Stimulated activated CD8-positive, alpha-beta memory T cell treated with anti-CD3 and anti-CD28 coated beads, Interleukin-2, amount 100 ng/mL, for 1 hour (primary cell): ENCODE results near the gene SLC66A1.

Experiments used
- DNase-seq, 2 donors: peaks; one replicate each; pipeline ENCODE4 v3.0.0-alpha.2; 2020; ENCODE audit warnings: low read depth in 2 of 2

SLC66A1 gene

DNA sequence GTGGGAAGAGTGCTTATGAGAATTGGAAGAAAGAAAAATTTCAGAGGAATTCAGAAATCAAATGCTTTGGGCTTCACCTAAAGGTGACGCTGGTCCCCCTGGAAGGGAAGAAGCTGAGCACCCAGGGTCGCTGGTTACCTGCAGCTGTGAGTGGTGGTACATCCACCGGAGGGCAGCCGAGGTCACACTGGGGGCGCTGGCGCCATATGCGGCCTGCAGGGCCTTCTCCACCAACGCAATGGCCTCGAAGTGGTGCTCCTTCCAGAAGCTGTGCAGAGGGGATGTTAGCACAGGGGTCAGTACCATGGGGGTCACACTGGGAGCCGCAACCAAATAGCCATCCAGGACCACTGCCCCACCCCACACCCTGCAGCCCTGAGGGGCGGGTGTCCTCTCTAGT lies 6.2 kb upstream of the SLC66A1 start:
- DNase-seq: no peak

DNA sequence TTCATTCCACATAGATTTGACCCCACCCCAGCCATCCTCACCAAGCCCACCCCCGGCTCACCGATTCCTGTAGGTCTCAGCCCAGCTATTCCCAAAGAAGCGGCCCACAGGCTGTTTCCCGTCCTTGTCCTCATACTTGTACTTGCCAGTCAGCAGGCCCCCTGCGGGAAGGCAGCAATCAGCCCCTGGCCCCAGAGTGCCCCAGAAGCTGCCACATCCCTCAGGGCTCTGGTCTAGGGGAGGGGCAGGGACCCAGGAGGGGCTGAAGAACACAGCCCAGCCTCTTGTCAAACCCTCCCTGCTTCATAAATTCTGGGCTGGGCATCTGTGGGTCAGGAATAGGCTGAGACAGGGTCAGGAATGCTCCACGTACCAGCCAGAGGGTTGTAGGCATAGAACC lies 5.2 kb upstream of the SLC66A1 start:
- DNase-seq: no peak

DNA sequence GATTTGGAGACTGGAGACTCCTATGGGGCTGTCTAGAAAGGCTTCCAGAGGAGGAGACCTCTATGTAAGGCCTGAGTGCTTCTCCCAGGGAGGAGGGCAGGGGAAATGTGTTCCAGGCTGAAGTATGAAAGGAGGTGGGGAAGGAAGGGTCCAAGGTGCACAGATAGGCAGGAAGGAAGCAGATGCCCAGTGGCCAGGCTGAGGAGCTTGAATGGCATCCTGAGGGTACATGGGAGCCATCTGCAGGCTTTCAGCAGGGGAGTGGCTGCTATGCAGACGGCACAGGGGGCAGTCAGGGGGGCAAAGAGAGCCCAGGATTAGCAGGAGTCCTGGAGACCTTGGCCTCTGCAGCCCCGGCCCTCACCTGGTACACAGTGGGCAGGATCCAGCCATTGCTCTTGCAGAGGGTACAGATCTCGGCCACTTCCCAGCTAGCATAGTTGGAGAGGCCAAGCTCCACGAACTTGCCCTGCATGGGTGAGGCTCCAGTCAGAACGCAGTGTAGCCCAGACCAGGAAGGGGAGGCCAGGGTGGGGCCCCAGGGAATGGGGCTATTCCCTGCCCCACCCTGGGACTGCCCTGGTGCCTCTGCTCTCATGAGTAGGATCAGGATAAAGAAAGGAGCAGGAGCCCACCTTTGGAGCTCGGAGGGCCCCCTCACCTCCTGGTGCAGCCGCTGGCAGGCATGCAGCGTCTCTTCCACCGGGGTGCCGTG lies 4.2 kb upstream of the SLC66A1 start:
- no peak for DNase-seq

DNA sequence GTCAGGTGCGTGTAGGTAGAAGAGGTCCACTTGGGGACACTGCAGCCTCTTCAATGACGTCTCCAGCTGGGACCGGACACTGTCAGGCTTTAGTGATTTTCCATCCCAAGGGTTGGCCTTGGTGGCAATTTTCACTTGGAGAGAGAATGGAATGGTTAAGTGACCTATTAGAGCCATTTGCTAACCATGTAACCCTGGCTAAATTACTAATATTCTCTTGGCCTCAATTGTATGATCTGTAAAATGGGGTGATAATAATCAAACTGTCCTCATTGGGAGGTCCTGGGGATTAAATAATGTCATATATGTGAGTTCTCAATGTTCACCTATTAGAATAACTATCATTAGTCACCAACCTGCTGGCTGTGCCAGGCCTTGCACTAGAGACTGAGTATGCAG lies 3.6 kb upstream of the SLC66A1 start:
- DNase-seq: no peak

DNA sequence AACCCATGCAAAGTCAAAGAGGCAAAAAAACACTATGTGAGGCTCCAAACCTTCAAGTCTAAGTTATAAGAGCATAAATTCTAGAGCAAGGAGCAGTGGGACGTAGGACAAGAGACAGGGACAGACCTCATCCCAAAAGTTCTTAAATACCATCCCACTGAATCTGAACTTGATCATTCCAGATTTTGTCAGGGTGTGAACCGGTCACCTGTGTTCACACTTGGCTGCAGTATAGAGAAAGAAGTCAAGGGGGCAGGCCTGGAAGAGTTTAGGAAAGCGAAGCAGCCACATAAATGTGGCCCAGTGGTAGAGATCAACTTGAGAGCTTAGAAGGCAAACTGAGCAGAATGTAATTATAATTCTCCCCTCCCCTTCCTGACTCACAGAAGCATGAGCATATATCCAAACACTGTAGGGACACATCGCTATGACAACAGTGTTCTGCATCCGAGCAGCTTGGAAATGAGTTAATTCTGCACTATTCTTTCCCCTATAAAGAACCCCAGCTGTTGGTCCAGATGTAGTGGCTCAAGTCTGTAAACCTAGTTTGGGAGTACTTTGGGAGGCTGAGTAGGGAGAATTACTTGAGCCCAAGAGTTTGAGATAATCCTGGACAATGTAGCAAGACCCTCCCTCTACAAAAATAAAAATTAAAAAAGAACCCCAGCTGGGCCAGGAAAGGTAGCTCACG lies 2.9 kb upstream of the SLC66A1 start:
- no peak for DNase-seq

GRCh38 chr1:19310061-19310460 lies 2.1 kb upstream of the SLC66A1 start:
- DNase-seq: no peak

DNA sequence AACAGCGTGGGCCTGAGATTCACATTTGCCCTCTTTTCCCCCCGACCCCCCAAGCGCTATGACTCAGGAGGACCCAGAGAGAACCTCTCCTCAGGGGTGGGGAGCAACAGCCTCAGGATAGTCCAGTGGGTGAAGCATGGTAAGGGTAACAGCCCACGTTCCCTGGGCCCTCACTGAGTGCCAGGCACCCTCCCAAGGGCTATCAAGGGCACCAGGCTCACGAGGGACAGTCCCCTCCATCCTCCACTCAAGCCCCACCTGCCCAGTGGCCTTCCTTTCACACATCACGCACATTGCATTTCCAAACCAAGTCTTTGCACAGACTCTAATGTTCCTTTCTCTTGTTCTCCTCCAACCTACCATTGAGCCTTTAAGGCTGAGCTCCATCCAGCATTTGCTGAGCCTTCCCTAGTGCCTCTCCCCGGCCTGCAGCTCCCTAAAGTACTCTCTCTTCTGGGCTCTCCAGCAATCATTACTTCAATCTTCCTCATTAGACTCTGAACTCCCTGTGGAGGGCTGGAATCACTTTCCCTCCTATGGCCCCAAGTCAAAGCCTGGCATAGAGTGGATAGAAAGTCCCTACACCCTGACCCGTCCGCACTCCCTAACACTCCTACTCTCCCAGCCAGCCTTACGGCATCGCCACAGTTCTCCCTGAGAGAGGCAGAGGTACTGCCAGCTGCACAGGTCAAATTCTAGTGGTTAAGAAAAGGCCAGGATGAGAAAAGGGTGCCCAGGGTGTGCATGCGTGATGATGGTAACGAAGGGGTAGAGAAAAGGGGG lies 1.2 kb upstream of the SLC66A1 start:
- no peak for DNase-seq

DNA sequence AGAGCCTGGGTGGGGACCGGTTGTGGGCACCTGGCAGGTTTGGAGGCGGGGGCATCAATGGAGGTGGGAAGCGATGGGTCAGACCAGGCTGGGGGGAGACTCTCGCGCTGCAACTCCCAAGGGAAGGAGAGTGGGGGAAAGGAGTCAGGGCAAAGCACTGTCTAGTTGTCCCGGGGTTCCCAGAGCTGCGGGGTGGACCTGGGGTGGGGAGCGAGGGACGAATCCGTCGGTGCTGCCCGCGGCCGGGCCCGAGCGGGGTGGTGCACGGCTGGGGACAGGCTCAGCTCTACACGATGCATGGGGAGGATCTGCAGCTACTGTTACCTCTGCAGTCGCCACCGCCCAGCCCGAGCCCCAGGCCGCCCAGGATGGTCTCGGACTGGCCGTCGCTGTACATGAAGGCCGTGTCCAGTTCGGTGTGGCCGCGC lies 609 bp upstream of the SLC66A1 start:
- DNase-seq: no peak

GRCh38 chr1:19312782-19313635 lies 883 bp downstream of the SLC66A1 start:
- DNase-seq: no peak

- no peak for DNase-seq
Observed at GRCh38 chr1:19313636-19313959, 1.5 kb downstream of the SLC66A1 start.

GRCh38 chr1:19313961-19314882 lies 2.1 kb downstream of the SLC66A1 start:
- no peak for DNase-seq

- no peak for DNase-seq
Observed at GRCh38 chr1:19315378-19316198, 3.5 kb downstream of the SLC66A1 start.

GRCh38 chr1:19317126-19317910 lies 5.2 kb downstream of the SLC66A1 start:
- DNase-seq: no peak

DNA sequence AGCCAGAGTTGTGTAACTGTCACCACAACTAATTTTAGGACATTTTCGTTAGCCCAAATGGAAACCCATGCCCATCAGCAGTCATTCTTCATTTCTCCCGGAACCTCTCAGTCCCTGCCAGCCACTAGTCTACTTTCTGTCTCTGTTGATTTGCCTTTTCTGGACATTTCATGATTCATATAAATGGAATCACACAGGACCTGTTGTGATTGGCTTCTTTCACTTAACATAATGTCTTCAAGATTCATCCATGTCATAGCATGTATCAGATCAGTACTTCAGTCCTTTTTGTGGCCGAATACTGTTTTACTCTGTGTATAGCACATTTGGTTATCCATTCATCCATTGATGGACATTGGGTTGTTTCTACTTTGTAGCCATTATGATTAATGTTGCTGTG lies 7.1 kb downstream of the SLC66A1 start:
- no peak for DNase-seq

DNA sequence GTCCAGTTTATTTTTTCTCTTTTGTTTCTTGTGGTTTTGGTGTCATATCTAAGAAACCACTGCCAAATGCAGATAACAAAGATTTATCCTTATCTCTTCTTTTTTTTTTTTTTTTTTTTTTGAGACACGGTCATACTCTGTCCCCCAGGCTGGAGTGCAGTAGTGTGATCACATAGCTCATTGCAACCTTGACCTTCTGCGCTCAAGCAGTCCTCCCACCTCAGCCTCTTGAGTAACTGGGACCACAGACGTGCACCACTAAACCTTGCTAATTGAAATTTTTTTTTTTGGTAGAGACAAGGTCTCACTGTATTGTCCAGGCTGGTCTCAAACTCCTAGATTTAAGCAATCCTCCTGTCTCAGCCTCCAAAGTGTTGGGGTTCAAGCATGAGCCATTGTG lies 8.9 kb downstream of the SLC66A1 start:
- DNase-seq: no peak

- DNase-seq: no peak
Observed at GRCh38 chr1:19322481-19322880, 10.4 kb downstream of the SLC66A1 start.

DNA sequence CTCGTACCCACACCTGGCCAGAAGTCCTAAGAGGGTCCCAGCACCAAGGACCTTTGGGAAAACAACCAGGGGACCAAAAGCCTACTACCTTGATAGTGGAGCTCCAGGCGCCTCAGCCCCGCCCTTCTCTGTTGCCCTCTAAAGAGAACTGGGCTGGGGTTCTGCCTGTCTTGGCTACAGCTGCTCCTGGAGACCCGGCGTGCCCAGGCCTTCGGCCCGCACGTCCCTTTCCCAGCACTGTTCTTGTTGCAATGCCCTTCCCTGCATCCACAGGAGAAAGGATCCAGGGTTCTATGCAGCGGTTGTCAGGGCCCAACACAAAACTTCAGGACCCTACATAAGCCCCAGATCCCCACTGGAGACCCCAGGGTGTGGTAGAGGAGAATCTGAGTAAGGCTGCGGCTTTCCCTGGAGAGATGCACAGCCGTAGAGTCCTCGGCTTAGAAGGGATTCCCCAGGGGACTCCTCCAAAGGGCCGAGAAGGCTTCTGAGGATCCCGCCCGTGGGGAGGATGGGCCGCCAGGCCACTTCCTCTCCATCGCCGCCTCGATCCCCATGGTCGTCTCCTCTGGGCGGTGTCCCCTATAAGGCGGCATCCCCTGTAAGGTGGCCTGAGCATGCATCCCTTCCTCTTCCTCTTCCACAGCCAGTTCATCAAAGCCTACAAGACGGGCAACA lies 12.0 kb downstream of the SLC66A1 start:
- no peak for DNase-seq

DNA sequence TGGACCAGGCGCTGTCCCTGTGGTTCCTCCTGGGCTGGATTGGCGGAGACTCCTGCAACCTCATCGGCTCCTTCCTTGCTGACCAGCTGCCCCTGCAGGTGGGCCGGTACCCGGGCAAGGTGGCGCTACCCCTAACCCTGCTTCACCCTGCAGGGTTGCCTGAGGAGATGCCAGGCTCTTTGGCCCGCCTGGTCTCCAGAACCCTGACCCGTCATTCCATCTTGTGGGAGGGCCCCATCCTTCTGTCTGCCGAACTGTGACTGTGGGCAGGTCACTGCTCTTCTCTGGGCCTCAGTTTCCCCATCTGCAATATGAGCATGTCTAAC lies 12.5 kb downstream of the SLC66A1 start:
- DNase-seq: no peak
